Mononuclear cell (primary cell): ENCODE measurements around the gene MPHOSPH8. TPM values are rescaled to one million over a fixed set of nuclear protein-coding genes. Genes with fewer than 3 reads are reported as not detected.

Experiments used
- H3K27me3 ChIP-seq: 2 replicates; pipeline ENCODE4 v1.6.0; 2011; ENCODE audit warnings: low read length, control low read depth; ENCODE audit not compliant: insufficient read depth
- H3K4me1 ChIP-seq: 2 replicates; pipeline ENCODE4 v1.5.1; 2011; ENCODE audit warnings: mild to moderate bottlenecking, low read length, control low read depth; ENCODE audit not compliant: insufficient read depth
- H3K4me3 ChIP-seq: 2 replicates; pipeline ENCODE4 v1.5.1; 2011; ENCODE audit warnings: mild to moderate bottlenecking, low read length, moderate library complexity
- H3K9me3 ChIP-seq: 2 replicates; pipeline ENCODE4 v1.5.1; 2011; ENCODE audit warnings: low read depth, mild to moderate bottlenecking, control low read depth, low read length
- total RNA-seq: library from RNA; depleted of rRNA; stranded (reverse); fragments of >200 nt; gene quantifications from one replicate; pipeline ENCODE4 v1.2.3, GENCODE V29; 2012

MPHOSPH8 gene
- total RNA-seq, result 21.7 TPM

GRCh38 chr13:19633479-19634255 is at the start of gene MPHOSPH8:
MPHOSPH8 (plus strand) TSS chr13:19633659; CDS start chr13:19633749, 90 bp downstream.
- H3K4me3 ChIP-seq, result peak within 1 kb of the TSS; percentile 74
- peaks cover 29% of the 10 kb centered on the region for H3K4me1 ChIP-seq
- H3K27me3 ChIP-seq, result no peaks in the 10 kb centered on the region
- no peaks in the 10 kb centered on the region for H3K9me3 ChIP-seq

GRCh38 chr13:19586904-19587634 is 46.4 kb upstream of the MPHOSPH8 start:
- Histone ChIP-seq H3K4me3 (peak overlapping the region; percentile 32), H3K9me3 (no peaks in the 10 kb centered on the region), H3K27me3 (peaks cover 4% of the 10 kb centered on the region), H3K4me1 (peaks cover 18% of the 10 kb centered on the region)

GRCh38 chr13:19587635-19588300 is 45.7 kb upstream of the MPHOSPH8 start:
- peaks cover 4% of the 10 kb centered on the region for H3K27me3 ChIP-seq
- H3K9me3 ChIP-seq, result no peaks in the 10 kb centered on the region
- H3K4me3 ChIP-seq, result no peak overlapping the region
- peaks cover 18% of the 10 kb centered on the region for H3K4me1 ChIP-seq

GRCh38 chr13:19589312-19589711 is 44.1 kb upstream of the MPHOSPH8 start:
- H3K27me3 ChIP-seq, result peaks cover 6% of the 10 kb centered on the region
- H3K4me3 ChIP-seq, result no peak overlapping the region
- H3K4me1 ChIP-seq, result peaks cover 18% of the 10 kb centered on the region
- H3K9me3 ChIP-seq, result no peaks in the 10 kb centered on the region

- H3K4me1 ChIP-seq, result peaks cover 18% of the 10 kb centered on the region
- peaks cover 2% of the 10 kb centered on the region for H3K27me3 ChIP-seq
- no peaks in the 10 kb centered on the region for H3K9me3 ChIP-seq
- no peak overlapping the region for H3K4me3 ChIP-seq
Observed at GRCh38 chr13:19590423-19590822, 43.0 kb upstream of the MPHOSPH8 start.

GRCh38 chr13:19591864-19592263 is 41.6 kb upstream of the MPHOSPH8 start:
- no peaks in the 10 kb centered on the region for H3K9me3 ChIP-seq
- peaks cover 11% of the 10 kb centered on the region for H3K4me1 ChIP-seq
- H3K4me3 ChIP-seq, result no peak overlapping the region
- H3K27me3 ChIP-seq, result peaks cover 2% of the 10 kb centered on the region

GRCh38 chr13:19592657-19593180 is 40.7 kb upstream of the MPHOSPH8 start:
- no peak overlapping the region for H3K4me3 ChIP-seq
- peaks cover 2% of the 10 kb centered on the region for H3K4me1 ChIP-seq
- H3K9me3 ChIP-seq, result no peaks in the 10 kb centered on the region
- H3K27me3 ChIP-seq, result peaks cover 2% of the 10 kb centered on the region

- Histone ChIP-seq H3K4me1 (no peaks in the 10 kb centered on the region), H3K4me3 (no peak overlapping the region), H3K9me3 (no peaks in the 10 kb centered on the region), H3K27me3 (peaks cover 2% of the 10 kb centered on the region)
Observed at GRCh38 chr13:19596086-19596485, 37.4 kb upstream of the MPHOSPH8 start.

- H3K9me3 ChIP-seq, result no peaks in the 10 kb centered on the region
- H3K4me3 ChIP-seq, result no peak overlapping the region
- H3K27me3 ChIP-seq, result peaks cover 7% of the 10 kb centered on the region
- H3K4me1 ChIP-seq, result peaks cover 4% of the 10 kb centered on the region
Observed at GRCh38 chr13:19596960-19597361, 36.5 kb upstream of the MPHOSPH8 start.

- Histone ChIP-seq H3K4me3 (no peak overlapping the region), H3K4me1 (peaks cover 9% of the 10 kb centered on the region), H3K9me3 (no peaks in the 10 kb centered on the region), H3K27me3 (peaks cover 11% of the 10 kb centered on the region)
Observed at GRCh38 chr13:19597523-19597922, 35.9 kb upstream of the MPHOSPH8 start.

- Histone ChIP-seq H3K27me3 (peaks cover 27% of the 10 kb centered on the region), H3K9me3 (no peaks in the 10 kb centered on the region), H3K4me3 (peak overlapping the region; percentile 13), H3K4me1 (peaks cover 11% of the 10 kb centered on the region)
Observed at GRCh38 chr13:19601749-19602725, 31.4 kb upstream of the MPHOSPH8 start.

- H3K4me1 ChIP-seq, result peaks cover 11% of the 10 kb centered on the region
- no peak overlapping the region for H3K4me3 ChIP-seq
- no peaks in the 10 kb centered on the region for H3K9me3 ChIP-seq
- peaks cover 27% of the 10 kb centered on the region for H3K27me3 ChIP-seq
Observed at GRCh38 chr13:19604306-19604705, 29.2 kb upstream of the MPHOSPH8 start.

- Histone ChIP-seq H3K4me1 (peaks cover 11% of the 10 kb centered on the region), H3K9me3 (no peaks in the 10 kb centered on the region), H3K27me3 (peaks cover 27% of the 10 kb centered on the region), H3K4me3 (no peak overlapping the region)
Observed at GRCh38 chr13:19605161-19605955, 28.1 kb upstream of the MPHOSPH8 start.
